Left lobe of liver (tissue), 2 donors: Measurements from ENCODE around the gene LSM7. TPM values are rescaled to one million over a fixed set of nuclear protein-coding genes. Genes with fewer than 3 reads are reported as not detected.

Experiments
- ATAC-seq: fragments of 200-7000 bp; cut with Tn5 transposase; one replicate; pipeline ENCODE4 v1.9.1; 2020; ENCODE audit warnings: mild to moderate bottlenecking, moderate library complexity
- DNase-seq: peaks from one replicate; pipeline ENCODE4 v3.0.0-alpha.2; 2020; ENCODE audit warnings: low spot score
- total RNA-seq: library from RNA; stranded (reverse); gene quantifications from one replicate; pipeline ENCODE4 v1.2.1, GENCODE V29; 2021
- donor health status: DM: no; HTN: no; CAD: no; lungs with moderate emphysema.
- donor health status: DM: no; HTN: yes; CAD: no.

LSM7 gene
- 27.8 TPM for total RNA-seq

- ATAC-seq = peak; percentile 90
- DNase-seq = peak; percentile 93
These were observed at the start of gene LSM7, which contains the start of gene SPPL2B for GRCh38 chr19:2328401-2329148. Gene LSM7 (minus strand): TSS chr19:2328586. CDS start chr19:2328566, 20 bp downstream. Gene SPPL2B (plus strand): TSS chr19:2328684. CDS start chr19:2328710, 26 bp downstream.

DNA sequence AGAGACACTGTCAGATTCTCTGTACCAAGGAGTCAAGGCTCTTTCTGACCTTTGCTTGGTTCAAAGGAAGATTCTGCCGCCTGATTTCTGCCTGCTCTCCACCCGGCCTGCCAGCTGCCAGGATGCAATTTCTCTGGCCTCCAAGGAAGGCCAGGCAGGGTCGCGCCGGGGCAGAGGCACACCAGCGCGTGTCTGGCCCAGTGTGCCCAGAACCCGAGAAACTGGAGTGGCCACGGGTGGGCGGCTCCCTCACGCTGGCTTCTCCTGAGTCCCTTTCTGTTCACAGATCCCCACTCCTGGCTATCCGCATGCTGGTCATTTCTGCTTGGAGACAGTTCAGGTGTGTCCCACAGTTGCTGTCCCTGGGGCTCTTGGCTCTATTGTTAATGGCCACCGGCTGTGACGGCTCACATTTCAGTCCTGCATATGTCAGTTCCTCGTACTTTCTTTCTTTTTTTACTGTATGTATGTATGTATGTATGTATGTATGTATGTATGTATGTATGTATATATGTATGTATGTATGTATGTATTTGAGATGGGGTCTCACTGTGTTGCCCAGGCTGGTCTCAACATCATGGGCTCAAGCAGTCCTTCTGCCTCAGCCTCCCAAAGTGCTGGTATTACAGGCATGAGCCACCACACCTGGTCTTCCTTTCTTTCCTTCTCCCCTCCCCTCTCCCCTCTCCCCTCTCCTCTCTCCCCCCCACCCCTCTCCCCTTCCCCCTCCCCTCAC is 48.6 kb upstream of the LSM7 start:
- no peak for DNase-seq
- no peak for ATAC-seq

DNA sequence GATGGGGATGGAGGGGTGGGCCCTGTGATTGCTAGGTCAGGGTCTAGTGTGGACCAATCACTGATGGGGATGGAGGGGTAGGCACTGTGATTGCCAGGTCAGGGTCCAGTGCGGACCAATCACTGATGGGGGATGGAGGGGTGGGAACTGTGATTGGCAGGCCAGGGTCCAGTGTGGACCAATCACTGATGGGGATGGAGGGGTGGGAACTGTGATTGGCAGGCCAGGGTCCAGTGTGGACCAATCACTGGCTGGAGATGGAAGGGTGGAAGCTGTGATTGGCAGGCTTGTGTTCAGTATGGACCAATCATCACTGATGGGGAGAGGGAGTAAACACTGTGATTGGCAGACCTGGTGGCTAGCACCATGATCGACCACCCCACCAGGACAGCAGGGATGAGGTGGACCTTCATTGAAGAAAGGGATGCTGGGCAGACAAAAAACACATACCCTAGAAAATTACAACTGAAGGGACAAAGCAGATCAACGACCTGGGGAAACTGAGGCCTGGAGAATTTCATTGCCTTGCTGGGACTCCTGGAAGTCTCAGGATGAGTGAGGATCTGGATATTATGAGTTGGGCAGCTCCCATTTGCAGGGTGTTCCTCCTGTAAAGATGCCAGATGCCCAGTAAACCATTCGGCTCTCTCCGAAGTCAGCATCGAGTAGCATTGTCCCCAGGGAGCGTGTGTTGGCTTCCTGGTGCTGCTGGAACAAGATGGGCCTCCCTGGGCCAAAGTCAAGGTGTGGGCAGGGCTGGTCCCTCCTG is 47.2 kb upstream of the LSM7 start:
- DNase-seq (no peak), ATAC-seq (no peak)

DNA sequence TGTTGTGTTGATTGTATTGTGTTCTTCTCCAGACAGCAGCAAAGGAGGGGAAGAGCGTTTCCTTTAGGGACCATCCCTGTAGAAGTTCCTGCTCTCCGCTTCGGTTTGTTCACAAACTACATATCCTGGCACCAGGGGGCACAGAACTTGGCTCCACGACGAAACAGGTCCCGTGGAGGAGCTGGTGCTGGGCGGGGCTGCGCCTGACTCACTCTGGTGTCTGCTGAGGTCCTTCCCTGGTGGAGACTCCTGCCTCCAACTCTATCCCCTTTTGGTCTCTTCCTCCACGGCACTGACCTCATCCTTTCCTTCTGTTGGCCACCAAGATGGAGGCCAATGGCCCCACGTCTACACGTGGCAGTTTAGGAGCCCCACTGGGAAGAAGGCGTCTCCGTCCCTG is 46.4 kb upstream of the LSM7 start:
- no peak for DNase-seq
- ATAC-seq = no peak

GRCh38 chr19:2372076-2372612 is 43.8 kb upstream of the LSM7 start:
- DNase-seq (no peak), ATAC-seq (no peak)

GRCh38 chr19:2371656-2372055 is 43.3 kb upstream of the LSM7 start:
- ATAC-seq = no peak

GRCh38 chr19:2365201-2365970 is 37.0 kb upstream of the LSM7 start:
- DNase-seq = no peak
- no peak for ATAC-seq

More at GRCh38 chr19:2371656-2372055, 43.3 kb upstream of the LSM7 start:
- DNase-seq = no peak

DNA sequence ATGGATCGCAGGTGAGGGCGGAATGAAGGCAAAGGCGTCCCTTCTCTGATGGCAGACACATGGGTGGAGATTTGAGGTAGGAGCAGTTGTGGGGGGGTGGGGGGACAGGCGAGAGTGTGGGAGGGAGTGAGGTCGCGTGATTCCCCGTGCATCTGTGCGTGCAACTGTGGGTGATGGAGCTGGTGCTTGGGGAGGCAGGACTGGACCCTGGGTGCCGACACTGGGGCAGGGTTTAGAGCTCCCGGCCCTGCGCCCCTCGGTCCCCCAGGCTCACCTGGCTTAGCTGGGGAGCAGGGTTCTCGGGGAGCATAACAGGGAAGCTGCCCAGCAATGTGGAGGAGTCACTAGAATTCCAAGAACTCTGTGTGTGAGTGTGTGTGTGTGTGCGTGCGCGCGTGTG is 35.0 kb upstream of the LSM7 start:
- no peak for DNase-seq
- no peak for ATAC-seq

GRCh38 chr19:2362970-2363300 is 34.5 kb upstream of the LSM7 start:
- DNase-seq = no peak

DNA sequence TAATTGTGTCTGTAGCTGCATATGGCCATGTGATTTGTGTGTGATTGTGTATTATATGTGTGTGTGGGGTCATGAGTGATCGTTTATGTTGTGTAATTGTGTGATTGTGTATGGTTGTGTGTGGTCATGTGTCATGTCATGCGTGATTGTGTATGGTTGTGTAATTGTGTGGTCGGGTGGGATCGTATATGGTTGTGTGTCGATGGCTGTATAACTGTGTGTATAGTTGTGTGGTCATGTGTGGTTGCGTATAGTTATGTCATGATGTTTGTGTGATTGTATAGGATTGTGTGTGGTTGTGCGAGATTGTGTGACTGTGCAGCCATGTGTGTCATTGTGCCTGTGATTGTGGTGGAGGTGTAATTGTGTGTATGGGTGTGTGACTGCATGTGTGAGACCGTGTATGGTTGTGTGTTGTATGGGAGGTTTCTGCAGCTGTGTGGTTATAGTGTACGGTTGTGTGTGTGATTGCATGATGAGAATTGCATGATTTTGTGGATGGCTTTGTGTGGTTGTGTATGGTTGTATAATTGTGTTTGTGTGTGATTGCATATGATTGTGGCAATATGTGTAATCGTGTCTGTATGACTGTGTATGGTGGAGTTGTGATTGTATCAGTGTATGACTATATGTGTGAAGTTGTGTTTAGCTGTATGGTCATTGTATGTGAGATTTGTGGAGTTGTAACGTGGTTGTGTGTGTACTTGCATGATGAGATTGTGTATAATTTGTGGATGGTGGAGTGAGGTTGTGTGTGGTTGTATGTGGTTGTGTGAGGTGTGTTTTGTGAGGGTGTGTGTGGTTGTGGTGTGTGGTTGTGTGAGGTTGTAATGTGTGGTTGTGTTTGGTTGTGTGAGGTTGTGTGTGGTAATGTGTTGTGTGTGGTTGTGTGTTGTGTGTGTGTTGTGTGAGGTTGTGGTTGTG is 33.9 kb upstream of the LSM7 start:
- DNase-seq (no peak), ATAC-seq (no peak)

More at GRCh38 chr19:2362970-2363300, 34.5 kb upstream of the LSM7 start:
- ATAC-seq = no peak

DNA sequence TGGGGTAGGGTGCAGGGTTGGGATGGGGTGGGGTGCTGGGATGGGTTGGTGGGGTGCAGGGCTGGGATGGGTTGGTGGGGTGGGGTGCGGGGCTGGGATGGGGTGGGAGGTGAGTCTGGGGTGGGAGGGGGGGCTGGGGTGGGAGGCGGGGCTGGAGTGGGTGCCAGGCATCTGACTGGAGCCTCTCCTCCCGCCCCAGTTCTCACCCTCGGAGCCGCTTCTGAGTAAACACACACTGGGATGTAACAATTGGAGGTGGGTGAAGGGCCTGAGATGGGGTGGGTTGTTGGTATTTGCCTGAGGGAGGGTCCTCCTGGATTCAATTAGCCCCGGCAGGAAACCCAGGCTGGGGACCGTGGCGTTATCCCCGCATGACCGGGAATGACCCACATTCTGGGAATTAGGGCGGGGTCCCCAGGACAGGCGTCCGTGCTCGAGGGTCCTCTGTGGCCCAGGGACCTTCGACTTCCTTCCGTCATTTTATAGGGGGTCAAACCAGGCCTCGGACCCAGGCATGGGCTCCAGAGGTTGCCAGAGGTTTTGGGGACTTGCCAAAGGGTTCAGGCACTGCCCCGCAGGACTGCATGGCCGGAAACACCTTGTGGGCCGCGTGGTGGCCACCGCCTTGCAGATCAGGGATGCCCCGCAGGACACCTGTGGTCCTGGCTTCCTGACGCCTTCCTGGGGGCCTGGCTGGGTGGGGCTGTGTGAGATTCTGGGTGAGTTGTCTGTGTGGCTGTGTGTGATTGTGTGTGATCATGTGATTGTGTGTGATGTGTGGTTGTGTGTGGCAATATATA is 33.1 kb upstream of the LSM7 start:
- ATAC-seq = no peak
- no peak for DNase-seq

- DNase-seq (no peak), ATAC-seq (no peak)
These were observed 32.4 kb upstream of the LSM7 start for GRCh38 chr19:2360833-2361232.

- DNase-seq = no peak
- no peak for ATAC-seq
These were observed 31.8 kb upstream of the LSM7 start, which contains the start of gene TMPRSS9 for GRCh38 chr19:2359992-2360685. Gene TMPRSS9 (plus strand): TSS chr19:2360265. CDS start chr19:2389786, 29,521 bp downstream.

GRCh38 chr19:2358548-2359173 is 30.3 kb upstream of the LSM7 start:
- DNase-seq (no peak), ATAC-seq (no peak)

GRCh38 chr19:2357279-2358206 is 29.2 kb upstream of the LSM7 start:
- no peak for ATAC-seq
- no peak for DNase-seq

DNA sequence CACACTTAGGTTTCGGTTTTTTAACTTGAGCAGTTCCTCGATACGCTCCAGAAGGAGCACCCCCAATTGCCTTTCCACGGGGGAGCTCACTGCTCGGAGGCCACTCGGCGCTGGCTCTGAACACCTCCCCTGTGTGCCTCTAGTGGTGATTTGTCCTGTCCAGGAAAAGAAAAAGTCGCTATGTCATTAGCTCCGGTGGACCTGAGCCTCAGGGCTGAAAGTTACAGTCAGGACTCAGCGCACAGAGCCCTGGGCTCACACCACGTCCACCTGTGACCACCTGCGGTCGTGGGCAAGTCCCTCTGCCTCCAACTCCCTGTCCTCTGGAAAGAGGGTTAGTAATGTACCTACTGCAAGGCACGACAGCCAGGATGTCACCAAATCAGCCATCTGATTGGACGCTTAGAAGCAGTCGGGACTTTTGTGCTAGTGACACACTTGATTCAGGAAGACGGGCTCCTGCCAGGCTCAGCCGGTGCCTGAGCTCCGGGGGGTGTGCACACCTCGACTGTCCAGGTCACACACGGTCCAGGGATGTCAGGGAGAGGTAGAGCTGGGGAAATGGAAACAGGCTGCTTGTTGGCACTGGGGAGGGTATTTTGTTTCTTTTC is 27.8 kb upstream of the LSM7 start:
- peak; percentile 14 for ATAC-seq
- no peak for DNase-seq
